Activated B cell treated with CpG ODN at 0.5 μM for 24 hours (primary cell): ENCODE data around the gene ABL1. TPM values are rescaled to one million over a fixed set of nuclear protein-coding genes. Genes with fewer than 3 reads are reported as not detected.

Experiments
- ATAC-seq: fragments of 200-7000 bp; cut with Tn5 transposase; one replicate; pipeline ENCODE4 v1.10.0; 2021; ENCODE audit warnings: low read depth, mild to moderate bottlenecking, moderate library complexity
- CTCF ChIA-PET: fragments of 350-600 bp; sonication (Branson Sonifier 250); formaldehyde crosslinking; loops from one replicate; lab custom pipeline; 2021; ENCODE audit warnings: antibody characterized with exemption; lab: Charles Lee
- POLR2A ChIA-PET: fragments of 350-600 bp; sonication (Branson Sonifier 250); formaldehyde crosslinking; loops from one replicate; lab custom pipeline; 2021; ENCODE audit warnings: antibody characterized with exemption; lab: Charles Lee
- DNase-seq: peaks from one replicate; pipeline ENCODE4 v3.0.0; 2022
- H3K27ac Mint-ChIP-seq: one replicate; pipeline ENCODE4 v1.8.0; 2020; ENCODE audit warnings: mixed read lengths
- H3K27me3 Mint-ChIP-seq: one replicate; pipeline ENCODE4 v1.8.0; 2021; ENCODE audit warnings: mixed read lengths
- H3K36me3 Mint-ChIP-seq: one replicate; pipeline ENCODE4 v1.8.0; 2021; ENCODE audit warnings: low read depth, mixed read lengths
- H3K4me1 Mint-ChIP-seq: one replicate; pipeline ENCODE4 v1.8.0; 2021; ENCODE audit warnings: mixed read lengths
- H3K4me3 Mint-ChIP-seq: one replicate; pipeline ENCODE4 v1.8.0; 2020; ENCODE audit warnings: mild to moderate bottlenecking, mixed read lengths
- H3K9me3 Mint-ChIP-seq: one replicate; pipeline ENCODE4 v1.8.0; 2020; ENCODE audit warnings: mixed read lengths
- CTCF ChIP-seq: fragments of 200-600 bp; IDR thresholded peaks from one replicate; pipeline ENCODE4 v1.8.0; 2022; ENCODE audit warnings: antibody characterized with exemption, mild to moderate bottlenecking
- intact Hi-C: fragments of 100-400 bp; cut with micrococcal nuclease; formaldehyde crosslinking; loops from one replicate; pipeline ENCODE4 v1.15.1; 2024
- total RNA-seq: library from RNA; stranded (reverse); gene quantifications from 2 replicates; pipeline ENCODE4 v1.2.3, GENCODE V29; 2022

The ABL1 gene
- total RNA-seq, 1 donor from 2014 or later = 41.6 TPM

DNA sequence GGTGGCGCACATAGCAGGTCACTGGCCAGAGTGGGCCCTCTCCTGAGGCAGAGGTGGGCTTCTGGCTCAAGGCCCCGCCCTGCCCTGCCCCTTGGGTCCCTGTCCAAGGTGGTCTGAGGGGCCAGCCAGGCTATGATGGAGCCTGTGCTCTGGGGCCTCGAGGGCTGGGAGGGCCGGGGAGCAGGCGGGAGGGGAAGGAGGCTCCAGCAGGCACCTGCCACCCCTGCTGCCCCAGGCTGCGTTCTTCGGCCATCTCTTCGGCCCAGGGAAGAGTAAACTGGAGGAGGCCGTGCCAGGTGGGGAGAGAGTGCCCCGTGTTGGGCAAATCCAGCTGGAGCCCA, 89.4 kb downstream of the ABL1 start:
- Mint-ChIP-seq H3K4me1 (peaks cover 12% of the 10 kb centered on the region), H3K27me3 (peaks cover 32% of the 10 kb centered on the region), H3K27ac (no peak overlapping the region), H3K4me3 (no peak overlapping the region), H3K9me3 (no peaks in the 10 kb centered on the region), H3K36me3 (no peaks in the 10 kb centered on the region)
- intact Hi-C loops = no loop called here
- ATAC-seq (no peak), DNase-seq (no peak)
- ChIA-PET POLR2A (no interaction called here), CTCF (no interaction called here)
- no peak for TF ChIP-seq CTCF

DNA sequence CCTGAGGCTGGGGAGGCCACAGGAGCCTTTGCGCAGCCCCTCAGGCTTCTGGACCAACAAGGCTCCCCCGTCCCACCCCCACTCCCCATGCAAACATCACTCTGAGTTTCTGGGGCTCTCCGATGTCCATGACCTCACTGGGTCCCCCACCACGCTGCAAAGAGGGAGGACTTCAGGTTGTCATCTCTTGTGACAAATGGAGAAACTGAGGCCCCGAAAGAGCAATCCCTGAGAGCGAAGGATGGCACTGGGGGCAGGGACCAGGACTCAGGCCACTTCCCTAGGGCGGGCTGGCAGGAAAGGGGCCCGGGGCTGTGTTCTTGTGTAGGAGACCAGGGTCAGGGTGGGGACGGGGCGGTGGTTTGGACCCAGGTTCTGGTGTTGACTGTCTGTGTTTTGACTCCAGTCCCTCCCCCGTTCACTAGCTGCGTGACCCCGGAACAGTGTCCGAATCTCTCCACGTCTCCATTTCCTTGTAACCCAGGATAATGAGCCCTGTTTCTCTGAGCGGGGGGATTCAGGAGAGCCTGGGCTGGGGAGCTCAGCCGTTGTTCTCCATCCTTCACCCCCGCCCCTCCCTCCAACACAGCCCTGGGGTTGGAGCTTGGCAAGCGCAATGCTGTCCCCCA, 90.1 kb downstream of the ABL1 start:
- POLR2A ChIA-PET = no interaction called here
- Mint-ChIP-seq H3K4me1 (peaks cover 12% of the 10 kb centered on the region), H3K9me3 (no peaks in the 10 kb centered on the region), H3K27ac (no peak overlapping the region), H3K36me3 (no peaks in the 10 kb centered on the region), H3K4me3 (no peak overlapping the region), H3K27me3 (peaks cover 37% of the 10 kb centered on the region)
- ATAC-seq (no peak), DNase-seq (no peak)
- CTCF ChIA-PET = no interaction called here
- no peak for TF ChIP-seq CTCF
- intact Hi-C loops = loop anchor here (5.0 kb wide), 1 partner anchor 33 kb away; no protein-coding TSS in a partner anchor

DNA sequence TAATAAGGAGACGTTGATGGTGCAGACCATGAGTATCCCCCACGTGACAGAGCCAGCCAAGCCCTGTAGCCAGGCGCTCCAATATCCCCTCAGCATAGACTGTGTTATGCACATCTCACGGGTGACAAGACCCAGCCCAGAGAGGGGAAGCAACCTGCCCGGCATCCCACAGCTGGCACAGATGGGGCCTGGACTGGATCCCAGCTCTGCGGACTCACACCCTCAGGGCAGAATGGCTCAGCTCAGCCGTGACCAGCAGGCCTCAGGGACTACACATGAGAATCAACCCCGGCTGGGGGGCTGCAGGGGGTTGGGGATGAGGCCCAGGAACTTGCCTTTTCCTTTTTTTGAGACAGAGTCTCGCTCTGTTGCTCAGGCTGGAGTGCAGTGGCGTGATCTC, 92.3 kb downstream of the ABL1 start:
- Mint-ChIP-seq H3K4me3 (no peak overlapping the region), H3K27ac (no peak overlapping the region), H3K36me3 (no peaks in the 10 kb centered on the region), H3K4me1 (peaks cover 21% of the 10 kb centered on the region), H3K9me3 (no peaks in the 10 kb centered on the region), H3K27me3 (peaks cover 37% of the 10 kb centered on the region)
- intact Hi-C loops = loop anchor here (5.0 kb wide), 1 partner anchor 35 kb away; no protein-coding TSS in a partner anchor
- CTCF ChIA-PET = no interaction called here
- no peak for DNase-seq
- TF ChIP-seq CTCF = no peak
- ATAC-seq = no peak
- POLR2A ChIA-PET = no interaction called here

- no peaks in the 10 kb centered on the region for H3K36me3 Mint-ChIP-seq
- H3K27ac Mint-ChIP-seq = peak overlapping the region; percentile 69
- TF ChIP-seq CTCF = no peak
- H3K27me3 Mint-ChIP-seq = peaks cover 34% of the 10 kb centered on the region
- intact Hi-C loops = loop anchor here (5.0 kb wide), 1 partner anchor 36 kb away; no protein-coding TSS in a partner anchor
- no peaks in the 10 kb centered on the region for H3K9me3 Mint-ChIP-seq
- ChIA-PET CTCF (no interaction called here), POLR2A (interaction anchor here (0.6 kb wide), 2 partner anchors 482 to 1788 kb away, joined by 3 to 4 read pairs; no protein-coding TSS in a partner anchor)
- H3K4me1 Mint-ChIP-seq = peaks cover 26% of the 10 kb centered on the region
- ATAC-seq (peak; percentile 72), DNase-seq (no peak)
- H3K4me3 Mint-ChIP-seq = no peak overlapping the region
Measured at GRCh38 chr9:130927995-130928900, 93.2 kb downstream of the ABL1 start.

DNA sequence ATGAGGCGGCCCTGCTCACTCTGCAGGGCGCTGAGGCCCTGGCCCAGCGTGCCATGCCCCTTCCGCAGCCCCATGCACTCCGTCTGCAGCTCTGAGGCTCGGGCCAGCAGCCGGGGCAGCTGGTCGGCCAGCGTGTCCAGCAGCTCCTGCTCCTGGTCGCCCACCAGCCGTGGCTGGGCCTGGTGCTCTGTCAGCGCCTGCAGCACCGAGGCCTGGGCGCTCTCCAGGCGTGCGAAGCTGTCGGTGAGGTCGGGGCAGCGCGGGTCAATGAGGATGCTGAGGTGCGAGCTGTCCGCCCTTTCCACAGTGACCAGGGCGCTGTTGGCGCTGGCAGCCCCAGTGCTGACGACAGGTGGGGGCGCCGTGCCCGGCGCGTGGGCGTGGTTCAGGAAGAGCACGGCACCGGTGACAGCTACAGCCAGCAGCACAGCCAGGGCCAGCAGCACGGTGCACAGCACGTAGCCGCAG, 94.6 kb downstream of the ABL1 start:
- peaks cover 26% of the 10 kb centered on the region for H3K4me1 Mint-ChIP-seq
- POLR2A ChIA-PET = no interaction called here
- H3K27ac Mint-ChIP-seq = no peak overlapping the region
- peaks cover 42% of the 10 kb centered on the region for H3K27me3 Mint-ChIP-seq
- DNase-seq (no peak), ATAC-seq (no peak)
- TF ChIP-seq CTCF = no peak
- no peaks in the 10 kb centered on the region for H3K9me3 Mint-ChIP-seq
- intact Hi-C loops = loop anchor here (5.0 kb wide), 1 partner anchor 37 kb away; no protein-coding TSS in a partner anchor
- CTCF ChIA-PET = no interaction called here
- H3K36me3 Mint-ChIP-seq = no peaks in the 10 kb centered on the region
- H3K4me3 Mint-ChIP-seq = no peak overlapping the region
